HepG2 (cell line): ENCODE data around the gene BTBD6. TPM values are rescaled to one million over a fixed set of nuclear protein-coding genes. Genes with fewer than 3 reads are reported as not detected.

Experiments used
- ATAC-seq: fragments of 200-7000 bp; cut with Tn5 transposase; 3 replicates; pipeline ENCODE4 v1.9.1; 2020; ENCODE audit warnings: mild to moderate bottlenecking, moderate library complexity
- BruUV-seq: library from RNA; stranded (reverse); fragments of 400-500 nt; replicated peaks from 2 replicates; lab custom pipeline; 2021; lab: Mats Ljungman, UMichigan
- CTCF ChIA-PET: fragments of 300-600 bp; formaldehyde crosslinking; extraction: SDS; loops from one replicate; lab custom pipeline; 2021; ENCODE audit warnings: low total read pairs, inconsistent platforms, low intra/inter-chr PET ratio; lab: Yijun Ruan, JAX
- POLR2A ChIA-PET: fragments of 350-600 bp; sonication (Branson Sonifier 250); formaldehyde crosslinking; loops from one replicate; lab custom pipeline; 2020; ENCODE audit warnings: antibody characterized with exemption, inconsistent platforms; lab: Yijun Ruan, JAX
- DNase-seq: peaks from one replicate; pipeline ENCODE4 v3.0.0-alpha.2; 2015; ENCODE audit warnings: low spot score
- FAIRE-seq: peaks from 3 replicates; lab custom pipeline; 2011; peaks lifted over from hg19 to GRCh38; lab: Jason Lieb, UNC
- H2AFZ ChIP-seq: one replicate; pipeline ENCODE4 v1.6.1; 2011; ENCODE audit warnings: low read length, inconsistent platforms
- H3K27ac ChIP-seq: fragments of 300-600 bp; 3 replicates; pipeline ENCODE4 v1.8.0; 2011; ENCODE audit warnings: mixed run types, mild to moderate bottlenecking, mixed read lengths, low read length, inconsistent platforms; ENCODE audit not compliant: insufficient read depth; ENCODE audit errors: extremely low read length
- H3K27me3 ChIP-seq, 2 experiments: fragments of 200-600 bp in 1 of 2; 2 replicates in 1 of 2; 3 replicates in 1 of 2; pipeline versions ENCODE4 v1.6.0 to v1.8.0; 2011; ENCODE audit warnings: low read length in 2 of 2, mild to moderate bottlenecking in 2 of 2, moderate library complexity in 2 of 2, inconsistent platforms in 1 of 2; ENCODE audit not compliant: insufficient read depth in 2 of 2, control insufficient read depth in 1 of 2
- H3K36me3 ChIP-seq, 2 experiments: fragments of 200-600 bp in 1 of 2; replicated peaks in 1 of 2; 2 replicates in 1 of 2; 3 replicates in 1 of 2; pipeline versions ENCODE4 v1.5.1 to v1.8.0; 2011; ENCODE audit warnings: low read length in 2 of 2, inconsistent platforms in 1 of 2; ENCODE audit not compliant: insufficient read depth in 2 of 2, control insufficient read depth in 1 of 2
- H3K4me1 ChIP-seq: 2 replicates; pipeline ENCODE4 v1.5.1; 2012; ENCODE audit warnings: low read length, inconsistent platforms; ENCODE audit not compliant: insufficient read depth
- H3K4me2 ChIP-seq: 2 replicates; pipeline ENCODE4 v1.6.0; 2011; ENCODE audit warnings: low read depth, low read length, inconsistent platforms
- H3K4me3 ChIP-seq, 3 experiments: fragments of 200-600 bp in 1 of 3; sonication (generic), shearing (Covaris generic) in 1 of 3; replicated peaks in 1 of 3; 2 replicates each; pipeline ENCODE4 v1.5.1; 2011 to 2016; ENCODE audit warnings: low read length in 3 of 3, inconsistent platforms in 2 of 3, low read depth in 2 of 3, mild to moderate bottlenecking in 2 of 3, control low read depth in 1 of 3, mixed read lengths in 1 of 3; ENCODE audit not compliant: insufficient read depth in 1 of 3
- H3K79me2 ChIP-seq: one replicate; pipeline ENCODE4 v1.6.1; 2011; ENCODE audit warnings: low read length, inconsistent platforms; ENCODE audit not compliant: insufficient read depth
- H3K9ac ChIP-seq: 2 replicates; pipeline ENCODE4 v1.6.0; 2011; ENCODE audit warnings: mild to moderate bottlenecking, low read depth, low read length, inconsistent platforms; ENCODE audit not compliant: insufficient read depth
- H3K9me3 ChIP-seq: 2 replicates; pipeline ENCODE4 v1.5.1; 2012; ENCODE audit warnings: mild to moderate bottlenecking, low read length
- H4K20me1 ChIP-seq: 2 replicates; pipeline ENCODE4 v1.6.0; 2011; ENCODE audit warnings: inconsistent platforms, mild to moderate bottlenecking, low read length, moderate library complexity; ENCODE audit not compliant: insufficient read depth
- AKAP8 ChIP-seq: sonication (generic); formaldehyde crosslinking; IDR thresholded peaks from 2 replicates; pipeline ENCODE4 v1.5.1; 2020; ENCODE audit warnings: mild to moderate bottlenecking, missing genetic modification reagents
- HNRNPH1 ChIP-seq: fragments of 200-400 bp; formaldehyde crosslinking; optimal IDR thresholded peaks from 2 replicates; pipeline ENCODE3; 2017; ENCODE audit warnings: mild to moderate bottlenecking, low read depth, low read length
- KDM2A ChIP-seq: sonication (generic); formaldehyde crosslinking; IDR thresholded peaks from 2 replicates; pipeline ENCODE4 v1.4.0; 2020; ENCODE audit warnings: low read depth, missing genetic modification reagents, borderline replicate concordance
- NFYB ChIP-seq: sonication (generic); formaldehyde crosslinking; IDR thresholded peaks from 2 replicates; pipeline ENCODE4 v1.4.0; 2020; ENCODE audit warnings: missing genetic modification reagents
- TSC22D2 ChIP-seq: sonication (generic); formaldehyde crosslinking; IDR thresholded peaks from 2 replicates; pipeline ENCODE4 v1.5.1; 2020; ENCODE audit warnings: missing genetic modification reagents, mild to moderate bottlenecking, borderline replicate concordance
- U2AF1 ChIP-seq: fragments of 200-400 bp; formaldehyde crosslinking; optimal IDR thresholded peaks from 2 replicates; pipeline ENCODE3; 2017; ENCODE audit warnings: mild to moderate bottlenecking, low read depth, low read length
- ZNF251 ChIP-seq: sonication (generic); formaldehyde crosslinking; IDR thresholded peaks from 2 replicates; pipeline ENCODE4 v1.9.0; 2021; ENCODE audit warnings: mild to moderate bottlenecking, missing genetic modification reagents
- ZNF326 ChIP-seq: sonication (generic); formaldehyde crosslinking; IDR thresholded peaks from 2 replicates; pipeline ENCODE4 v1.4.0; 2020; ENCODE audit warnings: missing genetic modification reagents, borderline replicate concordance
- ZNF414 ChIP-seq: sonication (generic); formaldehyde crosslinking; IDR thresholded peaks from 2 replicates; pipeline ENCODE4 v1.5.0; 2020; ENCODE audit warnings: missing genetic modification reagents
- ZNF782 ChIP-seq: sonication (generic); formaldehyde crosslinking; IDR thresholded peaks from 2 replicates; pipeline ENCODE4 v1.4.0; 2020; ENCODE audit warnings: missing genetic modification reagents, mild to moderate bottlenecking, borderline replicate concordance
- ZNF800 ChIP-seq: sonication (generic); formaldehyde crosslinking; IDR thresholded peaks from 2 replicates; pipeline ENCODE4 v1.4.0; 2020; ENCODE audit warnings: missing genetic modification reagents
- WGBS: methylation state at CpG from one replicate; pipeline ENCODE4 v1.1.6; 2017; ENCODE audit warnings: low lambda C conversion rate; 5-methylcytosine and 5-hydroxymethylcytosine counted together
- in situ Hi-C: cut with HindIII; loops from 2 replicates; pipeline ENCODE4 v1.10.0; 2017; ENCODE audit warnings: low pct_unique_long_range_greater_than_20kb; ENCODE audit not compliant: extremely low pct_ligation_motif_present
- intact Hi-C: fragments of 100-400 bp; cut with micrococcal nuclease; formaldehyde crosslinking; loops from one replicate; pipeline ENCODE4 v1.10.0; 2022; ENCODE audit not compliant: unreplicated experiment
- polyA plus RNA-seq, 8 experiments: library from polyadenylated mRNA; depleted of rRNA in 3 of 8; stranded (reverse) in 7 of 8; unstranded in 1 of 8; fragments of >200 nt; fragmentation: Illumina TruSeq in 4 of 8; extraction: Trizol in 4 of 8; gene quantifications; 2 replicates each; pipeline versions ENCODE4 v1.2.1 to v1.2.3, GENCODE V29; 2011 to 2016; ENCODE audit warnings: low read depth in 4 of 8, missing spikeins in 1 of 8, mixed read lengths in 1 of 8; ENCODE audit not compliant: insufficient read depth in 1 of 8
- total RNA-seq, 5 experiments: library from RNA; depleted of rRNA; stranded (reverse); fragments of >200 nt; fragmentation: Illumina TruSeq; extraction: Trizol; gene quantifications; 2 replicates each; pipeline ENCODE4 v1.2.3, GENCODE V29; 2016; ENCODE audit warnings: low read depth in 1 of 5

The BTBD6 gene
- total and polyA plus RNA-seq, 2 of the 13 experiments (the other 11 are each of a cell fraction or from before 2014, with no cell fraction given) = not detected

DNA sequence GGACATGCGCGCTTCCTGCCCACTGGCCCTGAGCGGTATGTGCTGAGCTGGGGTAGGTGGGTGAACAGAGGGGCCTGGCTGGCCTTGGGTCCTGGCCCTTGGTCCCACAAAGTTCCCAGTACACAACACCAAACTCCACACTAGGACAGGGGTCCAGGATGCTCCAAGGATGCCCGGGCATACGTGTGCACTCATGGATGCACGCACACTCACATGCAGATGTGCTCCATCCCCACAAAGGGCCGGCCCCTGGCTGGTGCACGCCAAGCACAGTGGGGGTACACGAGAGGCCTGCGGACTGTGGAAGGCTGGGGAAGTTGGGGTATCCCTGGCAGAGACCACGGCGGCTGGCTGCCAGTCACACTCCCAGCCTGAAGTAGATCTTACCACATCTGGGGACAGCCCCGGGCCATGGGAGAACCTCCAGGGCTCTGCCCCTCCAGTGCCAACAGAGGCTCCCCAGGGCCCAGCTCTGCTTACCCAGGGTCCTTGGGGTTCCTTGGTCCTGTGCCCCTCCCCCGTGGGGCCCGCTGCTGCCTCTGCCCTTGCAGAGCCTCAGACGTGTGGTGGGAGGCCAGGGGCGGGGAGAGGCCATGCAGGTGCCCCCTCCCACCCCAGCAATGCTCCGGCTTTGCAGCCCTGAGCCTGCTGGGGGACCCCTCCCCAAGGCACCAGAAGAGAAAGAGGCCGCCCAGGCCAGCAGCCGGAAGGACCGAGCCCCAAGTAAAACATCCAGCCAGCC, 43.2 kb upstream of the BTBD6 start:
- H3K4me1 ChIP-seq = peaks cover 16% of the 10 kb centered on the region; the same call in 1 of the 2 replicates
- BruUV-seq = no TSS peak
- no peaks in the 10 kb centered on the region; a peak in 1 of 5 replicates for H3K36me3 ChIP-seq
- no peak overlapping the region for H3K27ac ChIP-seq
- intact Hi-C loops (no loop called here), in situ Hi-C loops (loop anchor here (5.0 kb wide), 1 partner anchor 77 kb away; no protein-coding TSS in a partner anchor)
- H3K79me2 ChIP-seq = no peaks in the 10 kb centered on the region
- no peaks in the 10 kb centered on the region; the same call in 1 of the 2 replicates for H4K20me1 ChIP-seq
- H3K9me3 ChIP-seq = no peaks in the 10 kb centered on the region
- no peak for DNase-seq
- H3K4me2 ChIP-seq = no peak overlapping the region
- ATAC-seq = no peak
- ChIA-PET POLR2A (no interaction called here), CTCF (no interaction called here)
- H3K27me3 ChIP-seq = peaks cover 1 to 23% of the 10 kb centered on the region in 2 experiments; a peak in 3 of 5 replicates
- FAIRE-seq = no peak
- no peak overlapping the region for H2AFZ ChIP-seq
- H3K9ac ChIP-seq = no peak overlapping the region
- TF ChIP-seq ZNF782 (CRISPR knock-in tag) = no peak
- no peak for TF ChIP-seq TSC22D2
- TF ChIP-seq HNRNPH1 = no peak
- TF ChIP-seq ZNF251 (CRISPR knock-in tag) = no peak
- TF ChIP-seq NFYB (CRISPR knock-in tag) = no peak
- no CpG with 5 or more reads among the region's 21 CpGs for WGBS
- H3K4me3 ChIP-seq = no peak overlapping the region

DNA sequence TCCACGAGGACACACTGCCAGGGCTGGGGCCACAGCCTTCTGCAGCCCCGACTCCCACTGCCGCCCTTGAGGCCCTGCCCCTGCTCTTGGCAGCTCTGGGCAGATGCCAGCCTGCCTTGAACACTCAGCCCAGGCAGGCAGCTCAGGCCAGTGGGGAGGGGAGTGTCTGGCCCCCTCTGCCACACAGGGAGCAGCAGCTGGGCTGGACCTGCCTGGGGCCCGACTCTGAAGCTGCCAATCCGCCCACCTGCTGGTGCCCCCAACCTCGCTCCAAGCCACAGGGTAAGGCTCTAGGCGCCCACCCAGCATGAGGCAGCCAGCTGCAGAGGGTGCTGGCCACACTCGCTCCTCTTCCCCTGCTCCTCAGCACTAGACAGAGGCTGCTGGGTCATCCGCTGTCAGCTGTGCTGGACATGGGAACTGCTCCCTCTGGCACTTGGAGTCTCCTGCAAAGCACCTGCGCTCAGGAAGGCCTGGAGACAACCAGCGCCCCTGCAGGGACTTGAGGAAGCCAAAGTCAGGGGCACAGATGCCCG, 42.6 kb upstream of the BTBD6 start:
- Histone ChIP-seq H2AFZ (no peak overlapping the region), H3K36me3 (peaks cover 0 to 2% of the 10 kb centered on the region in 2 experiments; a peak in 1 of 5 replicates), H3K27ac (no peak overlapping the region), H3K79me2 (no peaks in the 10 kb centered on the region), H3K9me3 (no peaks in the 10 kb centered on the region), H3K4me3 (no peak overlapping the region), H3K27me3 (peaks cover 1 to 17% of the 10 kb centered on the region in 2 experiments; a peak in 4 of 5 replicates), H3K4me2 (no peak overlapping the region)
- 13% methylated on average over 3 of the region's 12 CpGs for WGBS
- in situ Hi-C loops = no loop called here
- BruUV-seq = no TSS peak
- intact Hi-C loops = no loop called here
- POLR2A ChIA-PET = no interaction called here
- FAIRE-seq = no peak
- TF ChIP-seq AKAP8 (CRISPR knock-in tag) (peak; percentile 79), ZNF800 (CRISPR knock-in tag) (no peak), ZNF414 (no peak), ZNF326 (CRISPR knock-in tag) (peak; percentile 92; the same call in 1 of the 2 replicates), U2AF1 (no peak), KDM2A (peak; percentile 46; the same call in 1 of the 2 replicates)
- TF ChIP-seq, all 625 proteins: peak for 3
- ATAC-seq (no peak), DNase-seq (no peak)
- Histone ChIP-seq H4K20me1 (no peaks in the 10 kb centered on the region; the same call in 1 of the 2 replicates), H3K4me1 (peaks cover 16% of the 10 kb centered on the region; the same call in 1 of the 2 replicates), H3K9ac (no peak overlapping the region)
- CTCF ChIA-PET = no interaction called here
